Karpas-422 (cell line): Measurements from ENCODE around the gene PCNX4. TPM values are rescaled to one million over a fixed set of nuclear protein-coding genes. Genes with fewer than 3 reads are reported as not detected.
A peak's percentile ranks its signal among the peaks of the same experiment; 100 is the strongest.
"Not testable (repeated sequence)": the region's sequence is repeated elsewhere in the genome, so short reads cannot be mapped to it uniquely, and the experiment has no call there.

Experiments used
- DNase-seq: peaks from one replicate; pipeline ENCODE4 v3.0.0-alpha.2; 2015
- H2AFZ ChIP-seq: fragments of 200-600 bp; sonication (generic); 2 replicates; pipeline ENCODE4 v1.6.1; 2014; ENCODE audit warnings: antibody characterized with exemption, low read length, mixed read lengths
- H3K27ac ChIP-seq: fragments of 200-600 bp; sonication (generic); 2 replicates; pipeline ENCODE4 v1.5.1; 2014; ENCODE audit warnings: mild to moderate bottlenecking, low read length, moderate library complexity
- H3K27me3 ChIP-seq: fragments of 200-600 bp; sonication (generic); 2 replicates; pipeline ENCODE4 v1.6.1; 2014; ENCODE audit warnings: low read length, mixed read lengths
- H3K36me3 ChIP-seq: fragments of 200-600 bp; sonication (generic); 2 replicates; pipeline ENCODE4 v1.6.1; 2014; ENCODE audit warnings: low read length, mixed read lengths; ENCODE audit not compliant: insufficient read depth
- H3K4me1 ChIP-seq: fragments of 200-600 bp; sonication (generic); 2 replicates; pipeline ENCODE4 v1.6.1; 2014; ENCODE audit warnings: mild to moderate bottlenecking, low read length, mixed read lengths
- H3K4me2 ChIP-seq: fragments of 200-600 bp; sonication (generic); 2 replicates; pipeline ENCODE4 v1.6.1; 2014; ENCODE audit warnings: low read length, low read depth, mild to moderate bottlenecking; ENCODE audit not compliant: poor library complexity, severe bottlenecking
- H3K4me3 ChIP-seq: fragments of 200-600 bp; sonication (generic); 2 replicates; pipeline ENCODE4 v1.5.1; 2014; ENCODE audit warnings: mild to moderate bottlenecking, antibody characterized with exemption, low read length, mixed read lengths
- H3K79me2 ChIP-seq: fragments of 200-600 bp; sonication (generic); 2 replicates; pipeline ENCODE4 v1.6.1; 2014; ENCODE audit warnings: mild to moderate bottlenecking, low read length, mixed read lengths
- H3K9ac ChIP-seq: fragments of 200-600 bp; sonication (generic); 2 replicates; pipeline ENCODE4 v1.6.0; 2014; ENCODE audit warnings: low read length
- H3K9me2 ChIP-seq: fragments of 200-600 bp; sonication (generic), shearing (Covaris generic); replicated peaks from 2 replicates; pipeline ENCODE4 v1.6.0; 2014; ENCODE audit warnings: mild to moderate bottlenecking, low read length, moderate library complexity; ENCODE audit not compliant: insufficient read depth
- H3K9me3 ChIP-seq: fragments of 300-700, 200-600 bp; sonication (generic); 2 replicates; pipeline ENCODE4 v1.6.1; 2014; ENCODE audit warnings: low read length, mixed read lengths
- H4K20me1 ChIP-seq: fragments of 200-600 bp; sonication (generic); 2 replicates; pipeline ENCODE4 v1.6.1; 2014; ENCODE audit warnings: mild to moderate bottlenecking, antibody characterized with exemption, low read length, low read depth; ENCODE audit not compliant: insufficient read depth
- total RNA-seq: library from RNA; depleted of rRNA; stranded (reverse); fragments of >200 nt; shearing (Covaris generic); gene quantifications from 2 replicates; pipeline ENCODE4 v1.2.3, GENCODE V29; 2014; ENCODE audit warnings: low replicate concordance

Gene PCNX4
- total RNA-seq, 1 experiment from 2014 or later: 98.8 TPM

- Histone ChIP-seq H3K9me2 (no peaks in the 10 kb centered on the region), H3K9me3 (no peaks in the 10 kb centered on the region), H2AFZ (no peak overlapping the region), H3K79me2 (peaks cover 72% of the 10 kb centered on the region), H3K27me3 (no peaks in the 10 kb centered on the region), H3K4me2 (peak overlapping the region; percentile 81), H3K9ac (peak overlapping the region; percentile 7; the same call in 1 of the 2 replicates), H3K4me3 (peak overlapping the region; percentile 85), H3K4me1 (peaks cover 39% of the 10 kb centered on the region), H3K36me3 (peaks cover 6% of the 10 kb centered on the region; the same call in 1 of the 2 replicates), H4K20me1 (peaks cover 28% of the 10 kb centered on the region), H3K27ac (no peak overlapping the region)
- no peak for DNase-seq
These were observed 2.7 kb downstream of the PCNX4 start for GRCh38 chr14:60094306-60094897.

DNA sequence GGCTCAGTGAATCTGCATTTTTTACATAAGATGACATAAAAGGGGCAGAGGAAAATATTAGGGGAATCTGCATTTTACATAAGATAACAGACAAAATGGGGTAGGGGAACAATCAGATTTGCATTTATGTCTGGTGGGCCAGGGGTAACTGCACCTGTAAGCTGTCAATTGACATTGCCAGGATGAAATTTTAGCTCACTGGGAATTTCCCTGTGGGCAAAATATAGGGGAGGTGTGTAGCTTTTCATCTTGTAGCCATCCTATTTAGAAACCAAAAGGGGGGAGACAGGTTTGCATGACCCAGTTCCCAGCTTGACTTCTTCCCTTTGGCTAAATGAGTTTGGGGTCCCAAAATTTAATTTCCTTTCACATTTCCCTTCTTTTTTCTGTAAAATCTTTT, 3.5 kb downstream of the PCNX4 start:
- H3K4me3 ChIP-seq: no peak overlapping the region
- H3K4me2 ChIP-seq: peak overlapping the region; percentile 81

DNA sequence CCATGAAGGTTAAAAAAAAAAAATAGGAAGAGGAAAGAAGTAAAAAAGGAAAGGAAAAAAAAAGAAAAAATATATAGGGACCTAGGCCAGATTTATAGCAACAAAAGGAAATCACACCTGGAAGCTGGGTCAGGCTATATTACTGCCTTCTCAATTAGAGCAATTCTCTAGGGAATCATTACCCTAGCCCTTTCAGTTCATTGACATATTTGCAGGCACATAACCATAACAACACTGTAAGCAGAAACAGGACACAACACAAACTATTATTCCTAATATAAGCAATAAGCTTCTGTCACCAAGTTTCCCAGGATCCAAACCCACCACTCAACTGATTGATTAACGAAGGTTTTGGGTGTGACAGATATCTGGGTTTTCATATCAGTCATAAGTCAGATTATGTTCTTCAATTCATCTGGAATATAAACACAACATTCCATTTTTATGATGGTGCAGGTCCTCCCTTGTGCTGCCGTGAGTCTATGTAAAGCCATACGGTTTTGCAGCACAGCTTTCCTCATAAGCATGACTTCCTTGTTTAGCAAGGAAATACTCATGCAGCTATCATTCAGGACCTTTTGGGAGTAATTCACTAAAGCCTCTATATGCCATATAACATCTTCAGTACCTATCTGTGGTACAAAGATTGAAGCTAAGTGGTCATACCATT, 4.2 kb downstream of the PCNX4 start:
- Histone ChIP-seq H3K9me3 (no peaks in the 10 kb centered on the region), H2AFZ (no peak overlapping the region), H3K9me2 (no peaks in the 10 kb centered on the region), H3K27ac (no peak overlapping the region), H3K27me3 (no peaks in the 10 kb centered on the region), H3K4me2 (no peak overlapping the region), H3K79me2 (peaks cover 88% of the 10 kb centered on the region), H3K4me1 (peaks cover 32% of the 10 kb centered on the region), H3K4me3 (no peak overlapping the region), H3K36me3 (peaks cover 6% of the 10 kb centered on the region; the same call in 1 of the 2 replicates), H3K9ac (no peak overlapping the region), H4K20me1 (peaks cover 28% of the 10 kb centered on the region)
- DNase-seq: no peak

More for the DNA sequence above, 3.5 kb downstream of the PCNX4 start:
- H3K9me2 ChIP-seq: no peaks in the 10 kb centered on the region
- no peak for DNase-seq
- H3K9me3 ChIP-seq: no peaks in the 10 kb centered on the region
- no peak overlapping the region for H3K9ac ChIP-seq
- H3K27ac ChIP-seq: no peak overlapping the region
- peaks cover 81% of the 10 kb centered on the region for H3K79me2 ChIP-seq
- peaks cover 39% of the 10 kb centered on the region for H3K4me1 ChIP-seq
- peaks cover 6% of the 10 kb centered on the region; the same call in 1 of the 2 replicates for H3K36me3 ChIP-seq
- H4K20me1 ChIP-seq: peaks cover 28% of the 10 kb centered on the region
- H3K27me3 ChIP-seq: no peaks in the 10 kb centered on the region
- no peak overlapping the region for H2AFZ ChIP-seq

DNA sequence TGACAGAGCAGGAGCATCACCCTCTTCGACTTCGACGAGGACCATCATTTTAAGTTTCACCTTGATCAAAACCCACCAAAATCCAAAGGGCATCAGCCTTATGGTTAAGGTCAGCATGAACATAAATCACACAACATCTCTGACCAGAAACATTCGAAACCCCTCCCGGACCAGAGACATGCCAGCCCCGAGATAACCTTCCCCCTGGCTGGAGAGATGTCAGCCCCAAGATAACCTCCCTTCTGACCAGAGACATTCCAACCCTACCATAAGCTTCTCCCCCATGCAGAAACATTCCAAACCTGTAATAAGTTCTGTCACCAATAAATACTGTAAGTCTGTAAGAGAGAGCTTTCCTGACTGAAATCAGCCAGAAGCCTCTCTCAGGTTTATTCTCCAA, 6.3 kb downstream of the PCNX4 start:
- no peaks in the 10 kb centered on the region for H3K9me3 ChIP-seq
- no peaks in the 10 kb centered on the region for H3K9me2 ChIP-seq
- peaks cover 100% of the 10 kb centered on the region for H3K79me2 ChIP-seq
- no peaks in the 10 kb centered on the region for H3K27me3 ChIP-seq
- no peak overlapping the region for H3K4me3 ChIP-seq
- peaks cover 38% of the 10 kb centered on the region for H3K4me1 ChIP-seq
- peaks cover 27% of the 10 kb centered on the region for H4K20me1 ChIP-seq
- H3K4me2 ChIP-seq: no peak overlapping the region
- H3K27ac ChIP-seq: no peak overlapping the region
- H2AFZ ChIP-seq: no peak overlapping the region
- DNase-seq: no peak
- no peak overlapping the region for H3K9ac ChIP-seq
- H3K36me3 ChIP-seq: peaks cover 6% of the 10 kb centered on the region; the same call in 1 of the 2 replicates

DNA sequence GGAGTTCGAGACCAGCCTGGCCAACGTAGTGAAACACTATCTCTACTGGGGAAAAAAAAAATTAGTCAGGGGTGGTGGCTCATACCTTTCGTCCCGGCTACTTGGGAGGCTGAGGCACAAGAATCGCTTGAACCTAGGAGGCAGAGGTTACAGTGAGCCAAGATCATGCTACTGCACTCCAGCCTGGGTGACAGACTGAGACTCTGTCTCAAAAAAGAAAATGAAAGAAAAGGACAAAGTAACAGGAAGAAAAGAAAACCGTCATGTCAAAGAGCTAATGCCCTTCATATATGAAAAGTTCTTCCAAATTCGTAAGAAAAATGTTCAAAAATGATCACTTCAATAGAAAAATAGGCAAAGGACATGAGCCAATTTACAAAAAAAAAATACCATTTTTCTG, 8.1 kb downstream of the PCNX4 start:
- H3K4me2 ChIP-seq, H3K9ac ChIP-seq, H3K9me2 ChIP-seq, DNase-seq, H3K4me3 ChIP-seq, H2AFZ ChIP-seq, H3K9me3 ChIP-seq, H3K27me3 ChIP-seq, H3K27ac ChIP-seq, H3K36me3 ChIP-seq: not testable (repeated sequence)
- Histone ChIP-seq H3K79me2 (peaks cover 100% of the 10 kb centered on the region), H3K4me1 (peaks cover 19% of the 10 kb centered on the region), H4K20me1 (peaks cover 13% of the 10 kb centered on the region)

GRCh38 chr14:60101786-60102185, 10.1 kb downstream of the PCNX4 start:
- no peak overlapping the region for H3K4me3 ChIP-seq
- peaks cover 6% of the 10 kb centered on the region; the same call in 1 of the 2 replicates for H3K36me3 ChIP-seq
- H3K4me2 ChIP-seq: no peak overlapping the region
- H3K9ac ChIP-seq: no peak overlapping the region
- no peak overlapping the region for H3K27ac ChIP-seq
- H3K27me3 ChIP-seq: no peaks in the 10 kb centered on the region
- no peaks in the 10 kb centered on the region for H3K9me3 ChIP-seq
- H4K20me1 ChIP-seq: no peaks in the 10 kb centered on the region; the same call in 1 of the 2 replicates
- peaks cover 10% of the 10 kb centered on the region for H3K4me1 ChIP-seq
- H3K9me2 ChIP-seq: no peaks in the 10 kb centered on the region
- peaks cover 99% of the 10 kb centered on the region for H3K79me2 ChIP-seq
- H2AFZ ChIP-seq: no peak overlapping the region
- DNase-seq: no peak

- Histone ChIP-seq H3K27ac (no peak overlapping the region), H3K4me3 (no peak overlapping the region), H4K20me1 (no peaks in the 10 kb centered on the region), H3K27me3 (no peaks in the 10 kb centered on the region), H3K4me2 (no peak overlapping the region), H3K4me1 (peaks cover 10% of the 10 kb centered on the region), H3K9me2 (no peaks in the 10 kb centered on the region), H2AFZ (no peak overlapping the region), H3K36me3 (peaks cover 4% of the 10 kb centered on the region; the same call in 1 of the 2 replicates), H3K79me2 (peaks cover 97% of the 10 kb centered on the region), H3K9me3 (no peaks in the 10 kb centered on the region), H3K9ac (no peak overlapping the region)
- DNase-seq: no peak
These were observed 10.7 kb downstream of the PCNX4 start for GRCh38 chr14:60102389-60102788.

DNA sequence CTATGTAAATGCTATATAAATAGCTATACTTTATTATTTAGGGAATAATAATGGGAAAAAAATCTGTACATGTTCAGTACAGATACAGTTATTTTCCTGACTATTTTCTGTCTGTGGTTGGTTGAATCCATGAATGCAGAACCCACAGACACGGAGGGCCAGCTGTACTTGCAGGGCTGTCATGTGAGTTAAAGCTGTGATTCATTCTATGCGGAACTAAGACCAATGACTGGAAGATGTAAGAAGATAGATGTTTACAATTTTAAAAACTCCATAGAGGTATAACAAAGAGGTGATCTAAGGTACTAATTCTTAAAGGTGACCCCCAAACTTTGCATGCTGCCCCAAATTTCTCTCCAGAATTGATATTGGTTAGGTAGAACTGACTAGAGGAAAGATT, 14.6 kb downstream of the PCNX4 start:
- H3K27ac ChIP-seq: no peak overlapping the region
- H3K79me2 ChIP-seq: peaks cover 97% of the 10 kb centered on the region
- peaks cover 15% of the 10 kb centered on the region; the same call in 1 of the 2 replicates for H3K36me3 ChIP-seq

More for the DNA sequence above, 14.6 kb downstream of the PCNX4 start:
- Histone ChIP-seq H2AFZ (no peak overlapping the region), H3K9me2 (no peaks in the 10 kb centered on the region), H3K4me3 (no peak overlapping the region), H3K9ac (no peak overlapping the region), H4K20me1 (no peaks in the 10 kb centered on the region), H3K4me1 (peaks cover 10% of the 10 kb centered on the region), H3K4me2 (no peak overlapping the region), H3K9me3 (no peaks in the 10 kb centered on the region), H3K27me3 (no peaks in the 10 kb centered on the region)
- no peak for DNase-seq
